Esophagus muscularis mucosa (tissue), 4 donors: ENCODE results near the gene KCNQ1. TPM values are rescaled to one million over a fixed set of nuclear protein-coding genes. Genes with fewer than 3 reads are reported as not detected.

ENCODE experiments used
- DNase-seq: peaks from one replicate; pipeline ENCODE4 v3.0.0-alpha.2; 2017; ENCODE audit errors: extremely low spot score
- H3K27ac ChIP-seq, 4 donors: fragments of 200-600 bp; sonication (generic); replicated peaks in 1 of 4; 1 replicate in 3 of 4; 2 replicates in 1 of 4; pipeline ENCODE4 v1.5.1; 2016 to 2019; ENCODE audit warnings: mild to moderate bottlenecking in 1 of 4
- H3K27me3 ChIP-seq, 4 donors: fragments of 200-600 bp; sonication (generic); one replicate each; pipeline versions ENCODE4 v1.5.1 to v1.6.0; 2016 to 2019
- H3K36me3 ChIP-seq, 4 donors: fragments of 200-600 bp; sonication (generic); one replicate each; pipeline ENCODE4 v1.5.1; 2016 to 2019
- H3K4me1 ChIP-seq, 4 donors: fragments of 200-600 bp; sonication (generic); one replicate each; pipeline ENCODE4 v1.5.1; 2016 to 2019
- H3K4me3 ChIP-seq, 4 donors: fragments of 200-600 bp; sonication (generic); 1 replicate in 2 of 4; 2 replicates in 2 of 4; pipeline ENCODE4 v1.5.1; 2016 to 2019; ENCODE audit warnings: mild to moderate bottlenecking in 4 of 4, moderate library complexity in 1 of 4
- H3K9me3 ChIP-seq, 4 donors: fragments of 200-600 bp; sonication (generic); 1 replicate in 3 of 4; 2 replicates in 1 of 4; pipeline ENCODE4 v1.5.1; 2016 to 2019
- CTCF ChIP-seq, 3 experiments: fragments of 200-600 bp in 2 of 3; fragments of 450-650 bp in 1 of 3; sonication (generic) in 2 of 3; IDR thresholded peaks; one replicate each; pipeline ENCODE4 v1.5.1; 2017 to 2019; ENCODE audit warnings: antibody characterized with exemption in 3 of 3, mild to moderate bottlenecking in 2 of 3, moderate library complexity in 1 of 3
- EP300 ChIP-seq: sonication (generic); formaldehyde crosslinking; IDR thresholded peaks from one replicate; pipeline ENCODE4 v1.6.1; 2017; ENCODE audit warnings: antibody characterized with exemption
- POLR2A ChIP-seq: fragments of 450-650 bp; IDR thresholded peaks from one replicate; pipeline ENCODE4 v1.6.1; 2017; ENCODE audit warnings: antibody characterized with exemption, moderate library complexity, mild to moderate bottlenecking, low read depth
- POLR2AphosphoS5 ChIP-seq, 2 donors: sonication (generic); formaldehyde crosslinking; IDR thresholded peaks; one replicate each; pipeline ENCODE4 v1.6.1; 2017; ENCODE audit warnings: antibody characterized with exemption in 2 of 2
- WGBS: methylation state at CpG from one replicate; pipeline ENCODE4 v1.1.5; 2018; 5-methylcytosine and 5-hydroxymethylcytosine counted together
- intact Hi-C: fragments of 100-400 bp; cut with DNase I; formaldehyde crosslinking; loops from one replicate; pipeline ENCODE4 v1.15.1; 2023
- total RNA-seq, 4 donors: library from RNA; depleted of rRNA; stranded (reverse); fragments of >200 nt; gene quantifications; one replicate each; pipeline versions ENCODE4 v1.1.0 to v1.2.1, GENCODE V29; 2016

Gene KCNQ1
- total RNA-seq, 4 donors from 2014 or later: 2.1 to 5.9 (median 4.3) TPM

- no peak for DNase-seq
- intact Hi-C loops: no loop called here
- 94% methylated on average over 14 of the region's 14 CpGs for whole genome bisulfite sequencing
Measured at GRCh38 chr11:2745511-2745910, 300.7 kb downstream of the KCNQ1 start.

GRCh38 chr11:2746401-2747247 is 301.8 kb downstream of the KCNQ1 start:
- TF ChIP-seq POLR2A: no peak
- TF ChIP-seq EP300: no peak
- TF ChIP-seq CTCF (IDR thresholded peaks at IDR 0.05): no peak
- TF ChIP-seq POLR2AphosphoS5 (IDR thresholded peaks at IDR 0.05): no peak
- Histone ChIP-seq H3K36me3 (no peaks in the 10 kb centered on the region), H3K4me3 (no peak overlapping the region), H3K27me3 (no peaks in the 10 kb centered on the region), H3K9me3 (no peaks in the 10 kb centered on the region), H3K4me1 (peaks cover 0 to 18% (median 8%) of the 10 kb centered on the region in 4 donors), H3K27ac (no peak overlapping the region)
- intact Hi-C loops: no loop called here
- no peak for DNase-seq
- 85% methylated on average over 16 of the region's 24 CpGs for WGBS

More at GRCh38 chr11:2745511-2745910, 300.7 kb downstream of the KCNQ1 start:
- Histone ChIP-seq H3K36me3 (no peaks in the 10 kb centered on the region), H3K27ac (no peak overlapping the region), H3K4me3 (no peak overlapping the region), H3K9me3 (no peaks in the 10 kb centered on the region), H3K27me3 (no peaks in the 10 kb centered on the region), H3K4me1 (peaks cover 0 to 19% (median 13%) of the 10 kb centered on the region in 4 donors)
- no peak for TF ChIP-seq CTCF (IDR thresholded peaks at IDR 0.05)
- TF ChIP-seq POLR2A: no peak
- no peak for TF ChIP-seq POLR2AphosphoS5 (IDR thresholded peaks at IDR 0.05)

GRCh38 chr11:2747248-2748027 is 302.6 kb downstream of the KCNQ1 start:
- H3K27ac ChIP-seq: no peak overlapping the region
- peaks cover 0 to 9% (median under 1%) of the 10 kb centered on the region in 4 donors for H3K4me1 ChIP-seq
- no peak for DNase-seq
- TF ChIP-seq POLR2A (no peak), EP300 (no peak), CTCF (IDR thresholded peaks at IDR 0.05) (no peak), POLR2AphosphoS5 (IDR thresholded peaks at IDR 0.05) (no peak)
- intact Hi-C loops: no loop called here
- H3K27me3 ChIP-seq: no peaks in the 10 kb centered on the region
- H3K36me3 ChIP-seq: no peaks in the 10 kb centered on the region
- H3K4me3 ChIP-seq: no peak overlapping the region
- H3K9me3 ChIP-seq: no peaks in the 10 kb centered on the region
- 89% methylated on average over 15 of the region's 16 CpGs for WGBS

- H3K9me3 ChIP-seq: no peaks in the 10 kb centered on the region
- intact Hi-C loops: no loop called here
- TF ChIP-seq EP300 (no peak), CTCF (IDR thresholded peaks at IDR 0.05) (no peak), POLR2A (no peak), POLR2AphosphoS5 (IDR thresholded peaks at IDR 0.05) (no peak)
- no peaks in the 10 kb centered on the region for H3K27me3 ChIP-seq
- whole genome bisulfite sequencing: 93% methylated on average over 9 of the region's 11 CpGs
- no peak overlapping the region for H3K27ac ChIP-seq
- H3K36me3 ChIP-seq: no peaks in the 10 kb centered on the region
- H3K4me1 ChIP-seq: peaks cover 0 to 7% (median 0%) of the 10 kb centered on the region in 4 donors
- no peak overlapping the region for H3K4me3 ChIP-seq
- no peak for DNase-seq
Measured at GRCh38 chr11:2748061-2748813, 303.4 kb downstream of the KCNQ1 start.
